Fibroblast of mammary gland (primary cell): ENCODE data around the gene IER5.
"Not testable (repeated sequence)": the region's sequence is repeated elsewhere in the genome, so short reads cannot be mapped to it uniquely, and the experiment has no call there.

Source experiments
- DNase-seq: peaks from one replicate; pipeline ENCODE4 v3.0.0-alpha.2; 2010; ENCODE audit warnings: low read depth
- H3K4me3 ChIP-seq: 2 replicates; pipeline ENCODE4 v1.5.1; 2011; ENCODE audit warnings: low read depth, mild to moderate bottlenecking, low read length, moderate library complexity; ENCODE audit not compliant: control insufficient read depth
- CTCF ChIP-seq: conservative IDR thresholded peaks from 2 replicates; pipeline ENCODE4 v1.5.1; 2011; ENCODE audit warnings: low read depth, low read length, inconsistent platforms; ENCODE audit not compliant: control insufficient read depth, insufficient read depth

Gene IER5

DNA sequence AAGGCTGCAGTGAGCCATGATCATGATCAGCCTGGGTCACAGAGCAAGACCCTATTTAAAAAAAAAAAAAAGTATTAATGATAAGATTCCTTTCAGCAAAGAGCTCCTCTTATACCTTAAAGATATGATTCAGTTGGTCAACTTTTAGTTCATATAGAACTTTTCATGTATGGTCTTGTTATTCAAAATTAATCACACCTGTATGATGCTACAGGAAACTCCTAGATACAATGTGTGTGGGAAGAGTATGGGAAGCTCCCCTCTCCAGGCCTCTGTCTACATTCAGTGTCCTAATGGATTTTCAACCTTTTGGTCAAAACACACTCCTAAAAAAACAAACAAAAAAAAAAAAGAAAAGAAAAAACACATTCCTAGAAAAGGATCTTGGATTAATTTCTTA, 37.6 kb upstream of the IER5 start:
- no peak for DNase-seq
- TF ChIP-seq CTCF = no peak
- no peak overlapping the region for H3K4me3 ChIP-seq

DNA sequence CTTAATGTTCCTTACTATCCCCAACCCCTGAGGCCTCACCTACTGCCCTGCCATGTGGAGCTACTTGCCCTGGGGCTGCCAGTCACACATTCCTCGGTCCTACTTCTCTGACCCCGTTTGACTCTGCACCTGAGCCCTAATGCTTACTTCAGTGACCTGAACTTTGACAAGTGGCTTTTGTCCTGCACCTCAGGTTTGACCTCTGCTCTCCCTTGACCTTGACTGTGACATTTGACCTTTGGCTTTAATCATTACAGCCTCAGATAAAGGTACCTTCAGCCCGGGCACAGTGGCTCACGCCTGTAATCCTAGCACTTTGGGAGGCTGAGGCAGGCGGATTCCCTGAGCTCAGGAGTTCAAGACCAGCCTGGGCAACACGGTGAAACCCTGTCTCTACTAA, 31.9 kb upstream of the IER5 start:
- no peak overlapping the region for H3K4me3 ChIP-seq
- no peak for TF ChIP-seq CTCF
- DNase-seq = no peak

- H3K4me3 ChIP-seq = no peak overlapping the region
- TF ChIP-seq CTCF = no peak
- DNase-seq = no peak
These were observed 31.4 kb upstream of the IER5 start for GRCh38 chr1:181057079-181057478.

GRCh38 chr1:181059435-181059834, 29.1 kb upstream of the IER5 start:
- DNase-seq = no peak
- no peak for TF ChIP-seq CTCF
- no peak overlapping the region for H3K4me3 ChIP-seq

- TF ChIP-seq CTCF = no peak
- H3K4me3 ChIP-seq = no peak overlapping the region
- no peak for DNase-seq
These were observed 28.4 kb upstream of the IER5 start for GRCh38 chr1:181060066-181060465.

GRCh38 chr1:181060947-181061346, 27.6 kb upstream of the IER5 start:
- DNase-seq, H3K4me3 ChIP-seq: not testable (repeated sequence)

GRCh38 chr1:181061487-181061886, 27.0 kb upstream of the IER5 start:
- TF ChIP-seq CTCF = no peak
- no peak overlapping the region for H3K4me3 ChIP-seq
- no peak for DNase-seq
